Panc1 (cell line): Measurements from ENCODE around the gene ARHGAP25. TPM values are rescaled to one million over a fixed set of nuclear protein-coding genes. Genes with fewer than 3 reads are reported as not detected.

Experiments used
- ATAC-seq: fragments of 200-7000 bp; cut with Tn5 transposase; 2 replicates; pipeline ENCODE4 v1.9.1; 2020; ENCODE audit warnings: mild to moderate bottlenecking, moderate library complexity
- BruUV-seq: library from RNA; stranded (reverse); fragments of 400-500 nt; replicated peaks from 2 replicates; lab custom pipeline; 2021; lab: Mats Ljungman, UMichigan
- CTCF ChIA-PET: fragments of 300-600 bp; sonication (Branson Sonifier 250); formaldehyde crosslinking; loops from one replicate; lab custom pipeline; 2022; ENCODE audit warnings: antibody characterized with exemption; lab: Charles Lee
- POLR2A ChIA-PET: fragments of 300-600 bp; sonication (Branson Sonifier 250); formaldehyde crosslinking; loops from one replicate; lab custom pipeline; 2022; ENCODE audit warnings: antibody characterized with exemption; lab: Charles Lee
- DNase-seq: peaks from one replicate; pipeline ENCODE4 v3.0.0-alpha.2; 2010; ENCODE audit warnings: low read depth, low spot score
- H3K27ac ChIP-seq: 2 replicates; pipeline ENCODE4 v1.5.1; 2011; ENCODE audit warnings: mild to moderate bottlenecking, low read length, inconsistent platforms
- H3K27me3 ChIP-seq: fragments of 200-500 bp; sonication (Bioruptor generic); 2 replicates; pipeline ENCODE4 v1.6.0; 2014; ENCODE audit warnings: low read length, inconsistent platforms; ENCODE audit not compliant: control insufficient read depth, insufficient read depth
- H3K36me3 ChIP-seq: fragments of 200-500 bp; sonication (Bioruptor generic); 2 replicates; pipeline ENCODE4 v1.5.1; 2014; ENCODE audit warnings: inconsistent platforms, mild to moderate bottlenecking, low read length, moderate library complexity; ENCODE audit not compliant: control insufficient read depth, insufficient read depth
- H3K4me1 ChIP-seq: 2 replicates; pipeline ENCODE4 v1.5.1; 2011; ENCODE audit warnings: inconsistent platforms, mild to moderate bottlenecking, low read length, moderate library complexity; ENCODE audit not compliant: control insufficient read depth, insufficient read depth
- H3K4me3 ChIP-seq, 2 experiments: 2 replicates each; pipeline ENCODE4 v1.5.1; 2011 to 2012; ENCODE audit warnings: low read depth in 2 of 2, low read length in 2 of 2, mild to moderate bottlenecking in 2 of 2, inconsistent platforms in 1 of 2, moderate library complexity in 1 of 2
- H3K9me3 ChIP-seq: fragments of 200-500 bp; sonication (Bioruptor generic); 2 replicates; pipeline ENCODE4 v1.5.1; 2014; ENCODE audit warnings: low read depth, mild to moderate bottlenecking, inconsistent platforms, low read length, moderate library complexity; ENCODE audit not compliant: control insufficient read depth, insufficient read depth
- CTCF ChIP-seq: fragments of 450-650 bp; IDR thresholded peaks from 2 replicates; pipeline ENCODE4 v1.5.1; 2017; ENCODE audit warnings: mild to moderate bottlenecking
- POLR2AphosphoS5 ChIP-seq: IDR thresholded peaks from 2 replicates; pipeline ENCODE4 v1.6.1; 2012; ENCODE audit warnings: mild to moderate bottlenecking, low read depth, low read length, moderate library complexity
- REST ChIP-seq, 2 experiments: IDR thresholded peaks; 2 replicates each; pipeline ENCODE4 v1.6.1; 2011 to 2012; ENCODE audit warnings: low read depth in 2 of 2, control low read depth in 1 of 2, low read length in 1 of 2, mild to moderate bottlenecking in 1 of 2, moderate library complexity in 1 of 2; ENCODE audit not compliant: insufficient read depth in 1 of 2
- SIN3A ChIP-seq: IDR thresholded peaks from 2 replicates; pipeline ENCODE4 v1.6.1; 2012; ENCODE audit warnings: low read depth, mild to moderate bottlenecking, low read length, moderate library complexity, borderline replicate concordance; ENCODE audit not compliant: insufficient read depth
- TCF7L2 ChIP-seq: IDR thresholded peaks from 2 replicates; pipeline ENCODE4 v1.6.1; 2011; ENCODE audit warnings: mild to moderate bottlenecking, low read depth, low read length, inconsistent platforms
- in situ Hi-C: cut with HindIII; loops from 2 replicates; pipeline ENCODE4 v1.10.0; 2016; ENCODE audit warnings: low sequenced_read_pairs, low pct_unique_long_range_greater_than_20kb
- intact Hi-C: fragments of 100-400 bp; cut with micrococcal nuclease; formaldehyde crosslinking; loops from one replicate; pipeline ENCODE4 v1.10.0; 2022; ENCODE audit not compliant: unreplicated experiment
- total RNA-seq: library from RNA; stranded (reverse); gene quantifications from one replicate; pipeline ENCODE4 v1.2.1, GENCODE V29; 2021; ENCODE audit not compliant: unreplicated experiment

The ARHGAP25 gene
- total RNA-seq, 1 experiment from 2014 or later: 0.49 TPM

GRCh38 chr2:68847751-68848150 lies 113.1 kb downstream of the ARHGAP25 start:
- Histone ChIP-seq H3K27me3 (peaks cover 27% of the 10 kb centered on the region), H3K4me3 (no peak overlapping the region), H3K9me3 (no peaks in the 10 kb centered on the region), H3K27ac (no peak overlapping the region), H3K36me3 (no peaks in the 10 kb centered on the region), H3K4me1 (no peaks in the 10 kb centered on the region)
- intact Hi-C loops: no loop called here
- no peak for DNase-seq
- BruUV-seq: no TSS peak
- ChIA-PET POLR2A (interaction anchor here (0.8 kb wide), 1 partner anchor 238 kb away, joined by 8 read pairs; no protein-coding TSS in a partner anchor), CTCF (no interaction called here)
- ATAC-seq: no peak
- in situ Hi-C loops: no loop called here
- TF ChIP-seq REST (IDR thresholded peaks at IDR 0.05; ENCODE audit: insufficient read depth in 1 of 2, low read depth in 2 of 2, low read length in 1 of 2): no peak
- TF ChIP-seq SIN3A: no peak
- no peak for TF ChIP-seq POLR2AphosphoS5

GRCh38 chr2:68849579-68850030 lies 115.0 kb downstream of the ARHGAP25 start:
- ATAC-seq (no peak), DNase-seq (no peak)
- TF ChIP-seq SIN3A: no peak
- no peak for TF ChIP-seq TCF7L2
- TF ChIP-seq REST (IDR thresholded peaks at IDR 0.05; ENCODE audit: insufficient read depth in 1 of 2, low read depth in 2 of 2, low read length in 1 of 2): no peak
- TF ChIP-seq POLR2AphosphoS5: no peak
- no peak for TF ChIP-seq CTCF
- no peaks in the 10 kb centered on the region for H3K4me1 ChIP-seq
- no peak overlapping the region for H3K4me3 ChIP-seq
- no TSS peak for BruUV-seq
- intact Hi-C loops: no loop called here
- H3K27me3 ChIP-seq: peaks cover 21% of the 10 kb centered on the region
- in situ Hi-C loops: no loop called here
- POLR2A ChIA-PET: no interaction called here
- H3K9me3 ChIP-seq: 0 out of 2 replicates have a peak, but pooled peaks cover 3% of the 10 kb centered on the region
- H3K27ac ChIP-seq: no peak overlapping the region
- CTCF ChIA-PET: no interaction called here
- H3K36me3 ChIP-seq: no peaks in the 10 kb centered on the region
